ENCODE measurements around the gene KCNJ13.

Gene KCNJ13

DNA sequence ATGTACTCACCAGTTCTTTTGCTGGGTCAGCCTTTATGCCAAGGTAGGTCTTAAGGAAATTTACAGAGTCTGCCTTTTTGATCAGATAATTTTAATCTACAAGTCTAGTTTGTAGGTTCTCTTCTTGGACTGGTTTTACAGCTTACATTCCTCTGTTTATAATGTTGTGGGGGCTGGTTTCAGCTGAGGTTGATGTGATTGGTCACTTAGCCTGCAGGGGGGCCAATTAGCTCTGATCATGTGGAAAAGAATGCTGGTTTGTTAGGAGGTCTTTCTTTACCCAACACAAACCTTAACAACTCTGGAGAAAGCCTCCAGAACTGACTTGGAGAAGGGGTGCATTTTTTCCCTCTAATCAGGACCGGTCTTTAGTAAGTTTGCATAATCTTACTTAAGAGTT, at the start of gene KCNJ13:
TSS of gene KCNJ13 (minus strand) at position 131 of the 400 bp plus-strand sequence. CDS start 5,203 bp downstream, outside the sequence.
- TF ChIP-seq, protein P1, sequence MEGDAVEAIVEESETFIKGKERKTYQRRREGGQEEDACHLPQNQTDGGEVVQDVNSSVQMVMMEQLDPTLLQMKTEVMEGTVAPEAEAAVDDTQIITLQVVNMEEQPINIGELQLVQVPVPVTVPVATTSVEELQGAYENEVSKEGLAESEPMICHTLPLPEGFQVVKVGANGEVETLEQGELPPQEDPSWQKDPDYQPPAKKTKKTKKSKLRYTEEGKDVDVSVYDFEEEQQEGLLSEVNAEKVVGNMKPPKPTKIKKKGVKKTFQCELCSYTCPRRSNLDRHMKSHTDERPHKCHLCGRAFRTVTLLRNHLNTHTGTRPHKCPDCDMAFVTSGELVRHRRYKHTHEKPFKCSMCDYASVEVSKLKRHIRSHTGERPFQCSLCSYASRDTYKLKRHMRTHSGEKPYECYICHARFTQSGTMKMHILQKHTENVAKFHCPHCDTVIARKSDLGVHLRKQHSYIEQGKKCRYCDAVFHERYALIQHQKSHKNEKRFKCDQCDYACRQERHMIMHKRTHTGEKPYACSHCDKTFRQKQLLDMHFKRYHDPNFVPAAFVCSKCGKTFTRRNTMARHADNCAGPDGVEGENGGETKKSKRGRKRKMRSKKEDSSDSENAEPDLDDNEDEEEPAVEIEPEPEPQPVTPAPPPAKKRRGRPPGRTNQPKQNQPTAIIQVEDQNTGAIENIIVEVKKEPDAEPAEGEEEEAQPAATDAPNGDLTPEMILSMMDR (IDR thresholded peaks at IDR 0.05; ENCODE audit: unreplicated experiment in 3 of 3) = no peak
- Mint-ChIP-seq H3K4me3 (no peak within 1 kb of the TSS), H3K36me3 (ENCODE audit: low read depth) (peaks cover 20% of the 10 kb centered on the region), H3K4me1 (peaks cover 25% of the 10 kb centered on the region), H3K27me3 (ENCODE audit: low read depth) (no peaks in the 10 kb centered on the region), H3K9me3 (no peaks in the 10 kb centered on the region), H3K27ac (peak within 1 kb of the TSS in 2 of 3 experiments; percentile 17 to 75)

DNA sequence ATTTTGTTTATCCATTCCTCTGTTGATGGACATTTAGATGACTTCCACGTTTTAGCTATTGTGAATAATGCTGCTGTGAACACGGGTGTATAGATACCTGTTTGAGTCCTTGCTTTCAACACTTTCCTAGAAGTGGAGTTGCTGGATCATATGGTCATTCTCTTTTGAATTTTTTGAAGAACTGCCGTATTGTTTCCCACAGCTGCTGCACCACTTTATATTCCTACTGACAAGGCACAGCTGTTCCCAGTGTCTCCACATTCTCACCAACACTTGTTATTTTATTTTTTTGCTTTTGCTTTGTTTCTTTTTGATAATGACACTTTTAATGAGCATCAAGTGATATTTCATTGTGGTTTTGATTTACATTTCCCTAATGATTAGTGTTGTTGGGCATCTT, 41.4 kb upstream of the KCNJ13 start:
- H3K27me3 Mint-ChIP-seq (ENCODE audit: low read depth) = no peaks in the 10 kb centered on the region
- H3K36me3 Mint-ChIP-seq (ENCODE audit: low read depth) = peaks cover 91% of the 10 kb centered on the region
- no peak overlapping the region for H3K27ac Mint-ChIP-seq
- no peaks in the 10 kb centered on the region for H3K4me1 Mint-ChIP-seq
- no peaks in the 10 kb centered on the region for H3K9me3 Mint-ChIP-seq
- TF ChIP-seq, protein P1 (IDR thresholded peaks at IDR 0.05; ENCODE audit: unreplicated experiment in 3 of 3) = no peak
- no peak overlapping the region for H3K4me3 Mint-ChIP-seq

DNA sequence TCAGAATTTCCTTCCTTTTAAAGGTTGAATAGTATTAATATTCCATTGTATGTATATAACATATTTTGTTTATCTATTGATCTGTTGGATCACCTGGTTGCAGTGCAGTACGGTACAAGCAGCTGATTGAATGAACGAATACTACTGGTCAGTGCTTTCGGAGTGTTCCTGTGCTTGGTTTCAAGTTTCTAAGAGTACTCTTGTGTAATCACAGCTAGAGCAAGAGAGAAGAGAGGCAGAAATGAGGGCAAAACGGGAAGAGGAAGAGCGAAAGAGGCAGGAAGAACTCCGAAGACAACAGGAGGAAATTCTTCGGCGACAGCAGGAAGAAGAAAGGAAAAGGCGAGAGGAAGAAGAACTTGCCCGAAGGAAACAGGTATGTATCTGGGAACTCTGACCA, 40.3 kb upstream of the KCNJ13 start:
- TF ChIP-seq, protein P1 (IDR thresholded peaks at IDR 0.05; ENCODE audit: unreplicated experiment in 3 of 3) = no peak
- Mint-ChIP-seq H3K4me3 (no peak overlapping the region), H3K9me3 (no peaks in the 10 kb centered on the region), H3K4me1 (no peaks in the 10 kb centered on the region), H3K36me3 (ENCODE audit: low read depth) (peaks cover 83% of the 10 kb centered on the region), H3K27me3 (ENCODE audit: low read depth) (no peaks in the 10 kb centered on the region), H3K27ac (peak overlapping the region in 1 of 3 experiments; percentile 64)

DNA sequence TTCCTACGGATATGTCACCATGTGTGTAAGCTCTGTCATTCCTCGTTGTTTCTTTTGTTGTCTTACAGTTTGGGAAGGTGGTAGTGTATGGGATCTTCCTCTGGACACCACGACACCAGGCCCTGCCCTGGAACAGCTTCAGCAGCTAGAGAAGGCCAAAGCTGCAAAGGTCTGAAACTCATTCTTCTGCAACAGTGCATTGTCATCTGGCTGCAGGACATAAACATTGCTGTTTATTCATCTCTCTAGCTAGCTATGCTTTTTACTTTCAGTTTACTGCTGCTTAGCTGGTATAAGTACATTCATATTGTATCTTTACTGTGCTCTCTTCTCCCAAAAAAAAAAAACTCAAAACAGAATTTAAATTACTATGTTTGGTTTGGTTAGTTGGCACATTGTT, 39.2 kb upstream of the KCNJ13 start:
- Mint-ChIP-seq H3K27ac (no peak overlapping the region), H3K9me3 (no peaks in the 10 kb centered on the region), H3K27me3 (ENCODE audit: low read depth) (no peaks in the 10 kb centered on the region), H3K36me3 (ENCODE audit: low read depth) (peaks cover 78% of the 10 kb centered on the region), H3K4me1 (no peaks in the 10 kb centered on the region), H3K4me3 (no peak overlapping the region)
- TF ChIP-seq, protein P1 (IDR thresholded peaks at IDR 0.05; ENCODE audit: unreplicated experiment in 3 of 3) = no peak

DNA sequence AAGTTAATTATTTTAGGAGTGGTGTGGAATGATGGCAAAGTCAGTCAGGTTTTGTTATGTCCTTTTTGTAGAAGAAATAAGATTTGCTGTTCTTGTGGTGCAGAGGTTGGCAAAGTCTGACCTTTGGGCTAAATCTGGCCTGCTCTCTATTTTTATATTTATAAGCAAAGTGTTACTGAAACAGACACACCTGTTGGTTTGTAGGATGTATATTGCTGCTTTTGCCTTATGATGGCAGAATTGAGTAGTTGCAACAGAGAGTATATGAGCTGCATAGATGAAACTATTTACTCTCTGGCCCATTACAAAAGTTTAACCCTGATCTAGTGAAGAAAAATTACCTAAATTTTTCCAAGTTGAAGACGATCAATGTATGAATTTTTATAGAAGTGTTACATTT, 34.1 kb upstream of the KCNJ13 start:
- Mint-ChIP-seq H3K27ac (no peak overlapping the region), H3K4me3 (no peak overlapping the region), H3K27me3 (ENCODE audit: low read depth) (no peaks in the 10 kb centered on the region), H3K36me3 (ENCODE audit: low read depth) (peaks cover 60% of the 10 kb centered on the region), H3K9me3 (no peaks in the 10 kb centered on the region), H3K4me1 (no peaks in the 10 kb centered on the region)
- TF ChIP-seq, protein P1 (IDR thresholded peaks at IDR 0.05; ENCODE audit: unreplicated experiment in 3 of 3) = no peak

DNA sequence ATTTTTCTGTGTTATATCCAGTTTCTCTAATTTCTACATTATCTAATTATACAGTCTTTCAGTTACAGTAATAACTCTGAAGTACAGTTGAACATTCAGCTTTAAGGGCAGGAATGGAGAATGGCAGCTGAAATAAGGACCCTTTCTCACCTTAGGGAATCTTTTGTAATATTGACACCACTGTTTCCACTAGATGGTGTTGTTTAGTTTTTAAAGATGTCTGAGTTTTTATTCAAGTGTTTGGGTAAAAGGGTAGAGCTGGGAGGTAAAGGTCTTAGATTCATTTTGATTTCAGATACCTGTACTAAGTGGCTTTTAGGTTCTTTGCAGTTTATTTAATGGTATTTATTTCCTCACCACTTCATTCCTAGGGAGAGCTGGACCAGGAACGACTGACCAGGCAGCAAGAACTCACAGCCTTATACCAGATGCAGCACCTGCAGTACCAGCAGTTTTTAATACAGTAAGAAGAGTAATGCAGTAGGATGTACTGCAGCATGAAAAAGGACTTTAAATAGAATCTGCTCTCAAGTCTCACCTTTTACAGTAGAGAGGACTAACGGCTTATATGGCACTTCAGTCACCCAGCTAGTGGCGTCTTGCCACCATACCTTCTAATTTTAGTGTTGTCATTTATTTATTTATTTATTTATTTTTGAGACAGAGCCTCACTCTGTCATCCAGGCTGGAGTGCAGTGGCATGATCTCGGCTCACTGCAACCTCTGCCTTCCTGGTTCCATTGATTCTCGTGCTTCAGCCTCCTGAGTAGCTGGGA, 33.2 kb upstream of the KCNJ13 start:
- H3K4me3 Mint-ChIP-seq = no peak overlapping the region
- H3K4me1 Mint-ChIP-seq = no peaks in the 10 kb centered on the region
- no peaks in the 10 kb centered on the region for H3K27me3 Mint-ChIP-seq (ENCODE audit: low read depth)
- TF ChIP-seq, protein P1 (IDR thresholded peaks at IDR 0.05; ENCODE audit: unreplicated experiment in 3 of 3) = no peak
- H3K36me3 Mint-ChIP-seq (ENCODE audit: low read depth) = peaks cover 60% of the 10 kb centered on the region
- H3K9me3 Mint-ChIP-seq = no peaks in the 10 kb centered on the region
- no peak overlapping the region for H3K27ac Mint-ChIP-seq
